ENCODE measurements around the gene MORN4. TPM values are rescaled to one million over a fixed set of nuclear protein-coding genes. Genes with fewer than 3 reads are reported as not detected.

Gene MORN4
- total RNA-seq: 1 to 10 TPM; 2.1 to 4.5 (median 2.2) TPM

DNA sequence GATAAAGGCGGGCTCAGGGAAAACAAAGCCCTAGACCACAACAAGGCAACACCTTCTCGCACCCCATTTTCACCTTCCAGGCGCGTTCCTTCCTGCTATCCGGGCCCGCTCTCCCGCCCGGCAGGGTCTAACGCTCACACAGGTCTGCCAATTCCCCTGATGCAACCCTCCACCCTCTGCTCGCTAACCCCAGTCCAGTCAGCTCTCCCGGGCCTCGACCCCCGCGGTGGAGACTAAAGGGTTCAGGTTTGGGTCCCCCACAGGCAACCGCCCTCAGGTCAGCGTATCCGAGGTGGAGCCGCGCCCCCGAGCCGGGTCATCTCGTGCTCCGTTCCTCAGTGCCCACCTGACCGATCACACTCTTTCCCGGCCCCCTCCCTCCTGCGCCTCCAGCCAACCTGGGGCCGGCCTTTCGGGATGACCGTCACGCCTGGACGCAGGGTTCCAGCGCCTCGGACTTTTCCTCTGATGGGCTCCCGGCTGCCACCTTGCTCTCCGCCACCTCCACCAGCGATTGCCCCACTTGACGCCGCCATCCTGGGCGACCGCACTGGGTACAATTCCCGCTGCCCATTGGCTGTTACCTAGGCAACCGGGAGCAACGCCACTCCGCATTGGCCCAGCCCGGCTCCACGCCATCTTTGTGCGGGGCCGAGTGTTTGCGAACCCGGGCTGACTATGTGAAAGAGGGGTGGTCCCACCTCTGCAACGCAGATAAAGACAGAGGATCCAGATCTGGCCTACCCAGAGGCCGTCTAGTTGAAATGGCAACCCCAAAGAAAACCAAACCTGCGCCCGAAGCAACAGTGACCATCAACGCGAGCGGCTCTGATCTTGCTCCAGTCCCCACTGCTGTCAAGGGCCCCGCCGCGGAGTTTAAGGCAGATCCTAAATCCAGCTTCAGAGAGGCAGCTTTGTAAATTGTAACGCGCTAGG lies at the start of gene MORN4:
Gene MORN4, minus strand, starts transcription at position 552 of the 936 bp plus-strand sequence. CDS start 13,847 bp downstream, outside the sequence.
- Mint-ChIP-seq H3K4me3 (peak within 1 kb of the TSS; percentile 93), H3K9me3 (no peaks in the 10 kb centered on the region), H3K27me3 (ENCODE audit: low read depth) (no peaks in the 10 kb centered on the region), H3K36me3 (ENCODE audit: insufficient read depth) (no peaks in the 10 kb centered on the region), H3K4me1 (ENCODE audit: low read depth) (peaks cover 8% of the 10 kb centered on the region)
- DNase-seq: peak; percentile 86
- ATAC-seq: peak; percentile 99

DNA sequence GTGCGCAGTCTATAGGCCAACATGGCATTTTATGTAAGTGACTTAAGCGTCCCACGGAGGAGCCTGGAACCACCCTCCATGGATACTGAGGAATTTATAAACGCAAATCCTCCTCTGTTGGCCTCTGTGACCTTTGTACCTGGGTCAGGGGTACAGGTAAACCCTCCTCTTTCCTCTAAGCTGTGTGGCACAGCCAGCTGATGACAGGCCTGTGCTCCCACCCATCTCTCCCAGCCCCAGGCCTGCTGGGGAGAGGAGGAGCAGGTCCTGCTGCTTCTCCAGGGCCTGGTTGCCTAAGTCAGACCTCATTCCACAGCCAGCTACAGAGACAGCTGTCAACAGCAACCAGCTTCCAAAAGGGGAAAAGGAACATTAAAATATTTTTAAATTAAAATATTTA lies 48.7 kb upstream of the MORN4 start:
- Mint-ChIP-seq H3K36me3 (ENCODE audit: insufficient read depth) (no peaks in the 10 kb centered on the region), H3K4me3 (no peak overlapping the region), H3K9me3 (no peaks in the 10 kb centered on the region), H3K27me3 (ENCODE audit: low read depth) (no peaks in the 10 kb centered on the region), H3K4me1 (ENCODE audit: low read depth) (peaks cover 2% of the 10 kb centered on the region)
- no peak for DNase-seq
- ATAC-seq: no peak

DNA sequence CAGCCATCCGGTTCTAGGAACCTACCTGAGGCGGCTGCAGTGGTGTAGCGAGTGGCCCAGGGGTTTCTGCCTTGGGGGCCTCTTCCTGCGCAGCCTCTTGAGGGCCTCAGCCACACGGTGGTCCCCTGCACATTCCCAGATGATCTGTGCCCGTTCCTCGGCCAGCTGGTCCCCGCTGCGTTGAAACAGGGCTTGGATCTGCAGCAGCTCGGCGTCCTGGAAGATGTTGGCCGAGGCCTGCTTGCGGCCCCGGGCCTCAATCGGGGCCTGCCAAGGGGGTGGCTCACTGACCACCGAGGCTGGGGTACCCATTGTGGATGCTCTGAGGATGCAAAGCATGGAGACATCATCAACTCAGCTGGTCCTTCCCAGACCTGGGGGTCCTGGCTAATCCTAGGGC lies 46.3 kb upstream of the MORN4 start:
- Mint-ChIP-seq H3K27me3 (ENCODE audit: low read depth) (no peaks in the 10 kb centered on the region), H3K9me3 (no peaks in the 10 kb centered on the region), H3K4me3 (no peak overlapping the region), H3K4me1 (ENCODE audit: low read depth) (no peaks in the 10 kb centered on the region), H3K36me3 (ENCODE audit: insufficient read depth) (peaks cover 4% of the 10 kb centered on the region)
- ATAC-seq (no peak), DNase-seq (no peak)

DNA sequence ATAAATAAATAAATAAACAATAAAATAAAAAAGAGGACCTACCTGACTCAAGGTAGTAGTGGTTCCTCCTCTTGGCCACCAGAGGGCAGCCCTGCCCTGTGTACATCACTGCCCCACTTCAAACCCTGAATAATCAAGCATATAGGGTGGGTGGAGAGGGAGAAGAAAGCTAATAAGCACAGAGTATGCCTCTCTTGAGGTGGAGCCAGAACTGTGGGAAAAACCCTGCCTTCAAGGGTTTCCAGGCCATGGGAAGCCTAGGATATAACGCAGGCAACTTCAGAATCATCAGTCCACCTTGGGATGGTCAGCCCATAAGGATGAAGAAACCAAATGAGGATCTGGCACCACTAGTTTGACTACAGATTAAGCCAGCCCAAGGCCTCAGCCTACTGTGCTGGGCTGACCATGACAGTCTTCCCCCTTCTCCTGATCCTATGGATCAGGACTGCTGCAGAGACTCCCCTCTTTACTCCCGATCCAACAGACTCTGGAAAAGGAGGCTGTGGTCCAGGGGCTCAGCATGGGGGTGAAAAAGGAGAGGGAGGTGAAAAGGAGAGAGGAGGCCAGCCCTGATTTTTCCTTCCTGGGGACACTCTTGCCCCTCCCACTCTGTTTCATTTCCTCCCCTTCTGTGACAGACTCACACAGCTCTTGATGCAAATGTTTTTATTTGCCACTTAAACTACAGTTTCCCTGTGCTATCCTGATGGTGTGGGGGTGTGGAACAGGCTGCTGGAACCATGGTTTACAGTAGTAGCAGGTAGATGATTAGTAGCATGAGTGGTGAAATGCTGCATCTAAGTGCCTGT lies 43.7 kb upstream of the MORN4 start:
- Mint-ChIP-seq H3K4me3 (no peak overlapping the region), H3K36me3 (ENCODE audit: insufficient read depth) (peaks cover 15% of the 10 kb centered on the region), H3K27me3 (ENCODE audit: low read depth) (no peaks in the 10 kb centered on the region), H3K4me1 (ENCODE audit: low read depth) (no peaks in the 10 kb centered on the region), H3K9me3 (no peaks in the 10 kb centered on the region)
- ATAC-seq: peak; percentile 80 to 85
- DNase-seq: peak; percentile 42

DNA sequence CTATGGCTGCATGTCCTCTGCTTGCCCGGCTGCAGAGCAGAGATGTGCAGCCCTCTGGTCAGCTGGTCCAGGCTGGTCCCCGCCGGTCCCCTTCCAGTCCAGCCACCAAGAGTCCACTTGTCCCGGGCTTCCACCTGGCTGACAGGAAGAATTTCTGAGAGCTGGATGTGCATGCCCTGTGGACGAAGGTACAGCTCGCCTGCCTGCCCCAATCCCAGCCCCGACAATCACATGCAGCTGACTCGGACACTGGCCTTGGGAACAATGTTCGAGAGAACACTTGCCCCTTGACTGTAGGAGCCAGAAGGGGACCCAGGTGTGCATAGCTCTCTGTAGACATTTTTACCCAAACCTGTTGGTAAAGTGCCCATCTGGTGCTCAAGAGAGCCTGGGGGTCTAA lies 41.9 kb upstream of the MORN4 start:
- Mint-ChIP-seq H3K4me3 (no peak overlapping the region), H3K36me3 (ENCODE audit: insufficient read depth) (peaks cover 20% of the 10 kb centered on the region), H3K27me3 (ENCODE audit: low read depth) (no peaks in the 10 kb centered on the region), H3K4me1 (ENCODE audit: low read depth) (no peaks in the 10 kb centered on the region), H3K9me3 (no peaks in the 10 kb centered on the region)
- no peak for DNase-seq
- ATAC-seq: no peak

DNA sequence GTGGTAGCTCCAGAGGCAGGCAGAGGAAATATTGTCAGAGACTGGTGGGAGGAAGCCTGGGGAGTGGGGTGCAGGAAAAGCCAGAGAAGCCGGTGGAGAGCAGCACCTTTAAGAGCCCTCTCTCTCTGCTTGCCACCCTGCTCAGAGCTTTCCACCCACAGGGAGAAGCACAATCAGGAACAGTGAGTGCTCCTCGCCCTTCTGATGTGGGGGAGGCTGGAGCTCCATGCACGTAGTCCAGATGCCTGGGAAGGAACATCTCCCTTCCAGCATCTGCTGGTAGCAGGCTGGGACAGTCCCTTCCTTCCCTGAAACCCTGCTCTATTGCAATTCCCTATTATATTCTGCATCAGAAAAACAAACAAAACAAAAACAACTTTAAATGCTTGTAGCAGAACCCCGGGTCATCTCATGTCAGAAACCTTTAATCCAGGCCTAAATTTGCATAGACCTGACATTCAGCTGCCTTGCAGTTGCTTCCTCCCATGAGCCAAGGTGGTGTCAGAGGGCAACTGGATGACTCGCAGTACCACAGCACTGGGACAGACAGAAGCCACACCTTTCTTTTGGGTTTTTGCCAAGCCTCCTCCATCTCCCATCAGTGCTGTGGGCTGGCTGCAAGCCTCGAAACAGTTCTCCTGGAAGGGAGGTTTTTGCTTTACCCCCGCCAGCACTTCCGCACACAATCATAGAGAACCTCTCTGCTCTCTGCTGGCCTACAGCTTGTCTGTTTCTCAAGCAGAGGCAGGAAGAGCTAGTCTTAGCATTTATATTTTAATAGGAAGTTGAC lies 40.6 kb upstream of the MORN4 start:
- DNase-seq (no peak), ATAC-seq (peak in 1 of 2 donors; percentile 54)
- H3K4me1 Mint-ChIP-seq (ENCODE audit: low read depth): no peaks in the 10 kb centered on the region
- no peaks in the 10 kb centered on the region for H3K27me3 Mint-ChIP-seq (ENCODE audit: low read depth)
- no peaks in the 10 kb centered on the region for H3K9me3 Mint-ChIP-seq
- no peak overlapping the region for H3K4me3 Mint-ChIP-seq
- peaks cover 20% of the 10 kb centered on the region for H3K36me3 Mint-ChIP-seq (ENCODE audit: insufficient read depth)

DNA sequence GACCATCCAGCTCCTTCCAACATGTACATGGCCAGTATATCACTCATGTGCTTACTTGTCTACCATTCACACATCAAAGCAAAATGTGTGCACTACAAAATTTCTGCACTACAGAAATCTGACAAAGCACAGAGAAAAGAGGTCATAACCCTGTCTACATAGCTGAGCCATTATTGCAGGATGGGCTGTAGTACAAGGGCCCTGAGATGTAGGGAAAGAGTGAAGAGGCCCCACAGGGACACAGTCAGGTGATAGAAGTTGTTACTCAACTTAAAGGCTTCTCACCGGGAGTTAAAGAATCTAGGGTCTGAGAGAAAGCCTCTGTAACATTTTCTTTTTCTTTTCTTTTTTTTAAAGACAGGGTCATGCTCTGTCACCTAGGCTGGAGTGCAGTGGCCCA lies 36.3 kb upstream of the MORN4 start:
- no peaks in the 10 kb centered on the region for H3K27me3 Mint-ChIP-seq (ENCODE audit: low read depth)
- DNase-seq: no peak
- H3K4me1 Mint-ChIP-seq (ENCODE audit: low read depth): no peaks in the 10 kb centered on the region
- H3K4me3 Mint-ChIP-seq: no peak overlapping the region
- H3K36me3 Mint-ChIP-seq (ENCODE audit: insufficient read depth): peaks cover 23% of the 10 kb centered on the region
- no peaks in the 10 kb centered on the region for H3K9me3 Mint-ChIP-seq
- no peak for ATAC-seq

DNA sequence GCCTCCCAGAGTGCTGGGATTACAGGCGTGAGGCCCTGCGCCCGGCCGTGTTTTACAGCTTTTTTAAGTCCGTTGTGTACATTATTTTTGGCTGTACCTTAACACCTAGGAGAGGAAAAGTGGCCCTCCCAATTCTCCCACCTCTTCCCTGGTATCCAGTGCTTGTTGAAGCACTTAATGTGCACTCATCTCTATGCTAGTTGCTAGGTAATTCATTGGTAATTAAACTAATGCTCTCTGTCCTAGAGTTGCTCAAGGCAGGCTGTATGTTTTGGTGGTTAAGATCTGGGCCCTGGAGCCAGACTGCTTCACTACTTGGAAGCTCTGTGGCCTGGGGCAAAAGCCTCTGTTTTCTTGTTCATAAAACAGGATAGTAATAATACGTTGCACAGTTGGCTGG lies 34.2 kb upstream of the MORN4 start:
- Mint-ChIP-seq H3K27me3 (ENCODE audit: low read depth) (no peaks in the 10 kb centered on the region), H3K36me3 (ENCODE audit: insufficient read depth) (peaks cover 21% of the 10 kb centered on the region), H3K9me3 (no peaks in the 10 kb centered on the region), H3K4me1 (ENCODE audit: low read depth) (no peaks in the 10 kb centered on the region), H3K4me3 (no peak overlapping the region)
- DNase-seq (no peak), ATAC-seq (no peak)

DNA sequence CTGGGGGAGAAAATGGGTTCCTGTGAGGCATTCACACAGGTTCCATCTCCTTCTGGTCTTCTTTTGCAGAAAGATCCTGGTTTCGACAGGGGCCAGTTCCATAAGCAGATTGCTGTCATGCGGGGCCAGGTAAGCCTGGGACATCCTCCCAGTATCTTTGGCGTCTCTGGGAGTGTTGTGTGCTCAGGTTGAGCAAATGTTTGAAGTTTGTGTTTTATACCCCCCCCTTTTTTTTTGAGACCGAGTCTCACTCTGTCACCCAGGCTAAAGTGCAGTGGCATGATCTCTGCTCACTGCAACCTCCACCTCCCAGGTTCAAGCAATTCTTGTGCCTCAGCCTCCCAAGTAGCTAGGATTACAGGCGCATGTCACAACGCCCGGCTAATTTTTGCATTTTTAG lies 33.7 kb upstream of the MORN4 start:
- H3K9me3 Mint-ChIP-seq: no peaks in the 10 kb centered on the region
- H3K4me3 Mint-ChIP-seq: no peak overlapping the region
- no peak for ATAC-seq
- peaks cover 24% of the 10 kb centered on the region for H3K36me3 Mint-ChIP-seq (ENCODE audit: insufficient read depth)
- no peak for DNase-seq
- no peaks in the 10 kb centered on the region for H3K27me3 Mint-ChIP-seq (ENCODE audit: low read depth)
- H3K4me1 Mint-ChIP-seq (ENCODE audit: low read depth): no peaks in the 10 kb centered on the region

DNA sequence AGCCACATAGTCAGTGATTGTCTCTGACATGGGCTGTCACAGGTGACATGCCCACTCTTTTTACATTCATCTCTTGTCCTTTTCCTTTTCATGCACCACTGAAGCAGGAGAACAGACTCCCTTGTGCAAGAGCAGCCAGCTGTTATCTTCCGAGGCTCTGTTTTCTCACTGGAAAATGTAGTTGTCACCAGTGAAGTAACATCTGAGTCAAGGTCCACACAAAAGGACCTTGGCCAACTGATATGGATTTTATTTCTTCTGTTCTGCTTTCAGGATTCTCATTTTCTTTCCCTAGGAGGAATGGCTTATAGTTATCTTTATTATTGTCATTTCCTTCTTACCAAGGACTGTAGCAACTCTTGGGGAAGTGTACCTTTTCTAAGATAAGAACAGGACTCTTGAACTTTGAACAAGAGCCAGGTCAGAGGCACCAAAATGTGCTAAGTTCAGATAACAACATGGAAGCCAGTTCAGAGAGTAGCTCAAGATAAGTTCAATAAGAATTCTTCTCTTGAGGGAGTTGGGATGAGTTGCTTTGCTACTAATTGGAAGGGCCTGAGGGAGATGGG lies 31.1 kb upstream of the MORN4 start:
- H3K9me3 Mint-ChIP-seq: no peaks in the 10 kb centered on the region

DNA sequence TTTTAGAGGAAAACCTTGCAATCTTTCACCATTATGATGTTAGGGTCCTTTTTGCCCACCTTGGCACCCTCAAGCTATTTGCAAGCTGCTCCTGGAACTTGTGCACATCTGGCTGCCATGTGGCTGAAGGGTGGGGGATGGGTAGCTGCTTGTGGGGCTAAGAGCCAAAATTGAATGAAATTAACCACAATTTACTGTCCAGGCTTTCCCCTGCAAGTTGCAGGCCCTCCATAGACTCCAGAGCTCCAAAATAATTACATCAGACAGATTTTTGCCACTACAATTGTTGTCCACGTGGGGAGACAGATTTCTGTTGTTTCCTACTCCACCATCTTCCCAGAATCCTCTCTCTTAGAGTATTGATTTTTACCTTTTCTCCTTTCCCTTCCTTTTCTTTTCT lies 26.3 kb upstream of the MORN4 start:
- Mint-ChIP-seq H3K27me3 (ENCODE audit: low read depth) (no peaks in the 10 kb centered on the region), H3K4me3 (no peak overlapping the region), H3K9me3 (no peaks in the 10 kb centered on the region), H3K36me3 (ENCODE audit: insufficient read depth) (peaks cover 40% of the 10 kb centered on the region), H3K4me1 (ENCODE audit: low read depth) (no peaks in the 10 kb centered on the region)
- DNase-seq (no peak), ATAC-seq (no peak)

More for the DNA sequence above, 31.1 kb upstream of the MORN4 start:
- no peak for DNase-seq
- peaks cover 25% of the 10 kb centered on the region for H3K36me3 Mint-ChIP-seq (ENCODE audit: insufficient read depth)
- H3K27me3 Mint-ChIP-seq (ENCODE audit: low read depth): no peaks in the 10 kb centered on the region
- no peaks in the 10 kb centered on the region for H3K4me1 Mint-ChIP-seq (ENCODE audit: low read depth)
- no peak for ATAC-seq
- H3K4me3 Mint-ChIP-seq: no peak overlapping the region

DNA sequence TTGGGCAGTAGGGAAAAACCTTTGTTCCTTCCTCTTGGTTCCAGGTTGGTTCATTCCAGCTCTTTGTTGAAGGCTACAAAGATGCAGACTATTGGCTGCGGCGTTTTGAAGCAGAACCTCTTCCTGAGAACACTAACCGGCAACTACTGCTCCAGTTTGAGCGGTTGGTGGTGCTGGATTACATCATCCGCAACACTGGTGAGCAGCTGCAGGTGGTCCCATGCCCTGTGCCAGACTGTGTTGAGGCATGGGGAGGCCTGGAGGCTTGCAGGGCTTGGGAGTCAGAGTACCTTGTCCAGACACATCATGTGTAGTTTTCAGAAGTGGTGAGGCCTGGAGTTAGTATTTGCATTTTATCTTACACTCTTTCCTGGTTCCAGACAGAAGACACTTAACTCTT lies 23.5 kb upstream of the MORN4 start:
- H3K4me1 Mint-ChIP-seq (ENCODE audit: low read depth): no peaks in the 10 kb centered on the region
- H3K36me3 Mint-ChIP-seq (ENCODE audit: insufficient read depth): peaks cover 38% of the 10 kb centered on the region
- DNase-seq (no peak), ATAC-seq (no peak)
- H3K27me3 Mint-ChIP-seq (ENCODE audit: low read depth): no peaks in the 10 kb centered on the region
- no peaks in the 10 kb centered on the region for H3K9me3 Mint-ChIP-seq
- H3K4me3 Mint-ChIP-seq: no peak overlapping the region

DNA sequence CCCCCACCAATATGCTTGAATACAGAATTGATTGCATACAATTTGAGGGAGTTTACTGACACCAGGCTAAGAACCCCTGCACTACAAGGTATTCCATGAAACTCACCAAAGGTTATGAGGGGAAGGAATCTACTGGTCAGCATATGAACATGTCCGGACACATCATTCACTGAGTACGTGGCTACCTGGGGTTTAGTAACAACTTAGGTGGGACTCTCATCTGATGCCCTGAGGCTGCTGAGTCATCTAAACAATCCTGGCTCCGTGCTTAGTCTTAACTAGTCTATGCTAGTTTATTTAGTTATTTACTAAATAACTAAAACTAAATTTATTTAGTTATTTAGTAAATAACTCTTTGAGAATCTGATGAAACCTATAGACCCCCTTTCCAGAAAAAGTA lies 18.5 kb upstream of the MORN4 start:
- H3K36me3 Mint-ChIP-seq (ENCODE audit: insufficient read depth): peaks cover 20% of the 10 kb centered on the region
- no peaks in the 10 kb centered on the region for H3K27me3 Mint-ChIP-seq (ENCODE audit: low read depth)
- H3K4me1 Mint-ChIP-seq (ENCODE audit: low read depth): peaks cover 19% of the 10 kb centered on the region
- no peak overlapping the region for H3K4me3 Mint-ChIP-seq
- DNase-seq (no peak), ATAC-seq (no peak)
- H3K9me3 Mint-ChIP-seq: no peaks in the 10 kb centered on the region

DNA sequence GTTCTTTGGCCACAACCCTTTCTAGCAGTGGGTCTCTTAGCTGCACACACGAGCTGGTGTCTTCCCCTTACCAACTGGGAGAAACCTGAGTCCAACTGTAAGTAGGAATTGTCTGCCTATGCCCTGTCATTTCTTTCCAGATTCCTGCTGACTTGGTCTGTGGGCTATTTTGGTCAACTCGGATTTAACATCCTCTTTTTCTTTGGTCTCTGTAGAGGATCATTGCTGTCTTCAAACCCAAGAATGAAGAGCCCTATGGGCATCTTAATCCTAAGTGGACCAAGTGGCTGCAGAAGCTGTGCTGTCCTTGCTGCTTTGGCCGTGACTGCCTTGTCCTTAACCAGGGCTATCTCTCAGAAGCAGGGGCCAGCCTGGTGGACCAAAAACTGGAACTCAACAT lies 17.4 kb upstream of the MORN4 start:
- Mint-ChIP-seq H3K36me3 (ENCODE audit: insufficient read depth) (peaks cover 14% of the 10 kb centered on the region), H3K4me1 (ENCODE audit: low read depth) (peaks cover 19% of the 10 kb centered on the region), H3K4me3 (no peak overlapping the region), H3K9me3 (no peaks in the 10 kb centered on the region), H3K27me3 (ENCODE audit: low read depth) (no peaks in the 10 kb centered on the region)
- ATAC-seq (no peak), DNase-seq (no peak)

Data from activated T-cell treated with anti-CD3 and anti-CD28 coated beads, Interleukin-2, amount 50 U/mL, for 4 hours (primary cell).